ENCODE measurements around the gene EPM2A.
A peak's percentile ranks its signal among the peaks of the same experiment; 100 is the strongest.

Gene EPM2A

GRCh38 chr6:145736661-145737144 is 1.4 kb upstream of the EPM2A start:
- DNase-seq, result no peak
- no peaks in the 10 kb centered on the region for H3K36me3 ChIP-seq
- H3K27me3 ChIP-seq (ENCODE audit: insufficient read depth, low read depth, severe bottlenecking), result no peaks in the 10 kb centered on the region
- H3K27ac ChIP-seq, result no peak overlapping the region
- H3K9me3 ChIP-seq (ENCODE audit: severe bottlenecking), result no peaks in the 10 kb centered on the region
- TF ChIP-seq CTCF (IDR thresholded peaks at IDR 0.05; ENCODE audit: low read depth, low read length), result no peak
- no peak overlapping the region for H3K4me3 ChIP-seq (ENCODE audit: low read depth, low read length)

GRCh38 chr6:145734486-145735355 is 599 bp downstream of the EPM2A start:
- peak overlapping the region; percentile 84 for H3K4me3 ChIP-seq (ENCODE audit: low read depth, low read length)
- H3K9me3 ChIP-seq (ENCODE audit: severe bottlenecking), result no peaks in the 10 kb centered on the region
- TF ChIP-seq CTCF (IDR thresholded peaks at IDR 0.05; ENCODE audit: low read depth, low read length), result no peak
- no peaks in the 10 kb centered on the region for H3K27me3 ChIP-seq (ENCODE audit: insufficient read depth, low read depth, severe bottlenecking)
- no peaks in the 10 kb centered on the region for H3K36me3 ChIP-seq
- peak overlapping the region; percentile 96 for H3K27ac ChIP-seq
- peak; percentile 98 for DNase-seq

- peak overlapping the region; percentile 84 for H3K4me3 ChIP-seq (ENCODE audit: low read depth, low read length)
- DNase-seq, result no peak
- peak overlapping the region; percentile 96 for H3K27ac ChIP-seq
Measured at GRCh38 chr6:145733810-145734209, 1.5 kb downstream of the EPM2A start.

GRCh38 chr6:145733207-145733606 is 2.1 kb downstream of the EPM2A start:
- DNase-seq, result no peak
- Histone ChIP-seq H3K9me3 (ENCODE audit: severe bottlenecking) (no peaks in the 10 kb centered on the region), H3K27me3 (ENCODE audit: insufficient read depth, low read depth, severe bottlenecking) (no peaks in the 10 kb centered on the region), H3K27ac (peak overlapping the region; percentile 96), H3K36me3 (no peaks in the 10 kb centered on the region), H3K4me3 (ENCODE audit: low read depth, low read length) (peak overlapping the region; percentile 84; the same call in 1 of the 2 replicates)
- TF ChIP-seq CTCF (IDR thresholded peaks at IDR 0.05; ENCODE audit: low read depth, low read length), result no peak

More at GRCh38 chr6:145733810-145734209, 1.5 kb downstream of the EPM2A start:
- H3K36me3 ChIP-seq, result no peaks in the 10 kb centered on the region
- no peak for TF ChIP-seq CTCF (IDR thresholded peaks at IDR 0.05; ENCODE audit: low read depth, low read length)
- no peaks in the 10 kb centered on the region for H3K27me3 ChIP-seq (ENCODE audit: insufficient read depth, low read depth, severe bottlenecking)
- no peaks in the 10 kb centered on the region for H3K9me3 ChIP-seq (ENCODE audit: severe bottlenecking)

GRCh38 chr6:145731447-145731846 is 3.9 kb downstream of the EPM2A start:
- Histone ChIP-seq H3K9me3 (ENCODE audit: severe bottlenecking) (no peaks in the 10 kb centered on the region), H3K27me3 (ENCODE audit: insufficient read depth, low read depth, severe bottlenecking) (no peaks in the 10 kb centered on the region), H3K36me3 (no peaks in the 10 kb centered on the region), H3K27ac (no peak overlapping the region), H3K4me3 (ENCODE audit: low read depth, low read length) (no peak overlapping the region)
- TF ChIP-seq CTCF (IDR thresholded peaks at IDR 0.05; ENCODE audit: low read depth, low read length), result no peak
- DNase-seq, result no peak

Data from WERI-Rb-1 (cell line).